PC-9 (cell line): Measurements from ENCODE around the gene NEU1. TPM values are rescaled to one million over a fixed set of nuclear protein-coding genes. Genes with fewer than 3 reads are reported as not detected.
"Not testable (repeated sequence)": the region's sequence is repeated elsewhere in the genome, so short reads cannot be mapped to it uniquely, and the experiment has no call there.

ENCODE experiments used
- BruUV-seq: library from RNA; stranded (reverse); fragments of 400-500 nt; replicated peaks from 2 replicates; lab custom pipeline; 2021; lab: Mats Ljungman, UMichigan
- CTCF ChIA-PET: fragments of 300-600 bp; sonication (Branson Sonifier 250); formaldehyde crosslinking; loops from one replicate; lab custom pipeline; 2022; ENCODE audit warnings: antibody characterized with exemption; lab: Charles Lee
- POLR2A ChIA-PET: fragments of 300-600 bp; sonication (Branson Sonifier 250); formaldehyde crosslinking; loops from one replicate; lab custom pipeline; 2022; ENCODE audit warnings: antibody characterized with exemption; ENCODE audit not compliant: unreplicated experiment; lab: Charles Lee
- DNase-seq, 2 experiments: peaks; one replicate each; pipeline versions ENCODE4 v3.0.0 to v3.0.0-alpha.2; 2015 to 2022; ENCODE audit warnings: mixed read lengths in 1 of 2
- H2AFZ ChIP-seq: fragments of 200-600 bp; sonication (generic); 2 replicates; pipeline ENCODE4 v1.8.1; 2017; ENCODE audit warnings: antibody characterized with exemption
- H3F3A ChIP-seq: fragments of 200-600 bp; sonication (generic); 2 replicates; pipeline ENCODE4 v1.8.1; 2017; ENCODE audit warnings: antibody characterized with exemption, mild to moderate bottlenecking, low read depth; ENCODE audit not compliant: insufficient read depth
- H3K27ac ChIP-seq: fragments of 200-600 bp; sonication (generic); 2 replicates; pipeline ENCODE4 v1.6.1; 2016; ENCODE audit warnings: mixed run types
- H3K27me3 ChIP-seq: fragments of 200-600 bp; sonication (generic); 2 replicates; pipeline ENCODE4 v1.6.1; 2016; ENCODE audit warnings: low read depth, mixed run types; ENCODE audit not compliant: insufficient read depth
- H3K36me3 ChIP-seq: fragments of 200-600 bp; sonication (generic); 2 replicates; pipeline ENCODE4 v1.6.1; 2016; ENCODE audit warnings: low read depth, mixed run types
- H3K4me1 ChIP-seq: fragments of 200-600 bp; sonication (generic); replicated peaks from 2 replicates; pipeline ENCODE4 v1.6.1; 2016; ENCODE audit warnings: mixed run types; ENCODE audit not compliant: insufficient read depth
- H3K4me2 ChIP-seq: fragments of 200-600 bp; sonication (generic); 2 replicates; pipeline ENCODE4 v1.6.1; 2017; ENCODE audit warnings: mixed run types
- H3K4me3 ChIP-seq: fragments of 200-600 bp; sonication (generic); 2 replicates; pipeline ENCODE4 v1.6.1; 2016; ENCODE audit warnings: mixed run types
- H3K79me2 ChIP-seq: fragments of 200-600 bp; sonication (generic); 2 replicates; pipeline ENCODE4 v1.6.1; 2017; ENCODE audit warnings: low read depth, mixed run types
- H3K9me2 ChIP-seq: fragments of 200-600 bp; sonication (generic); 2 replicates; pipeline ENCODE4 v1.8.1; 2017; ENCODE audit warnings: mild to moderate bottlenecking; ENCODE audit not compliant: insufficient read depth
- H3K9me3 ChIP-seq: fragments of 200-600 bp; sonication (generic); 2 replicates; pipeline ENCODE4 v1.8.1; 2016; ENCODE audit warnings: low read depth; ENCODE audit not compliant: insufficient read depth
- H4K20me1 ChIP-seq: fragments of 200-600 bp; sonication (generic); 2 replicates; pipeline ENCODE4 v1.8.1; 2017; ENCODE audit not compliant: insufficient read depth
- CTCF ChIP-seq: fragments of 200-600 bp; sonication (generic); conservative IDR thresholded peaks from 2 replicates; pipeline ENCODE4 v1.6.1; 2017; ENCODE audit warnings: mixed run types, antibody characterized with exemption, mild to moderate bottlenecking, moderate library complexity
- EZH2 ChIP-seq: fragments of 200-600 bp; sonication (generic); IDR thresholded peaks from 2 replicates; pipeline ENCODE4 v1.8.0; 2017; ENCODE audit warnings: antibody characterized with exemption, low read depth
- intact Hi-C: fragments of 100-400 bp; cut with micrococcal nuclease; formaldehyde crosslinking; loops from one replicate; pipeline ENCODE4 v1.10.0; 2022; ENCODE audit not compliant: unreplicated experiment
- total RNA-seq: library from RNA; stranded (reverse); gene quantifications from 2 replicates; pipeline ENCODE4 v1.2.3, GENCODE V29; 2021

The NEU1 gene
- total RNA-seq, 1 experiment from 2014 or later, result 23.4 TPM

- Histone ChIP-seq H4K20me1 (no peaks in the 10 kb centered on the region), H3F3A (peaks cover 20% of the 10 kb centered on the region), H3K9me3 (no peaks in the 10 kb centered on the region), H3K27ac (no peak overlapping the region), H3K79me2 (no peaks in the 10 kb centered on the region), H3K27me3 (no peaks in the 10 kb centered on the region), H3K4me2 (no peak overlapping the region), H3K4me3 (no peak overlapping the region), H2AFZ (no peak overlapping the region), H3K4me1 (peaks cover 23% of the 10 kb centered on the region; the same call in 1 of the 2 replicates), H3K9me2 (no peaks in the 10 kb centered on the region), H3K36me3 (no peaks in the 10 kb centered on the region)
- TF ChIP-seq CTCF (no peak), EZH2 (no peak)
- ChIA-PET CTCF (no interaction called here), POLR2A (interaction anchor here (0.6 kb wide), 3 partner anchors 40 to 222 kb away, joined by 3 to 6 read pairs (median 3); partner anchors contain the start of gene FKBPL)
- DNase-seq, result no peak
- intact Hi-C loops, result no loop called here
- BruUV-seq, result no TSS peak
These were observed 46.2 kb upstream of the NEU1 start for GRCh38 chr6:31908791-31909190.

GRCh38 chr6:31908255-31908654, 45.6 kb upstream of the NEU1 start:
- DNase-seq, H3K4me3 ChIP-seq, POLR2A ChIA-PET, CTCF ChIA-PET, H3K27me3 ChIP-seq, BruUV-seq, H3K9me3 ChIP-seq, H3K9me2 ChIP-seq, H4K20me1 ChIP-seq, H3K36me3 ChIP-seq, H3K79me2 ChIP-seq, H3K4me2 ChIP-seq, H2AFZ ChIP-seq, intact Hi-C loops, H3K27ac ChIP-seq: not testable (repeated sequence)
- peaks cover 23% of the 10 kb centered on the region; the same call in 1 of the 2 replicates for H3K4me1 ChIP-seq
- H3F3A ChIP-seq, result peaks cover 22% of the 10 kb centered on the region

GRCh38 chr6:31907158-31907813, 44.7 kb upstream of the NEU1 start:
- POLR2A ChIA-PET, result interaction anchor here (0.6 to 0.7 kb wide), 3 partner anchors 38 to 132 kb away, joined by 3 to 6 read pairs (median 4); partner anchors contain the start of gene CFB
- no TSS peak for BruUV-seq

GRCh38 chr6:31906727-31907126, 44.1 kb upstream of the NEU1 start:
- H2AFZ ChIP-seq, BruUV-seq, intact Hi-C loops, H3K27me3 ChIP-seq, DNase-seq, H3K9me3 ChIP-seq, H3K9me2 ChIP-seq, H4K20me1 ChIP-seq, H3K79me2 ChIP-seq, H3K4me3 ChIP-seq, H3K27ac ChIP-seq, H3K36me3 ChIP-seq, H3K4me2 ChIP-seq: not testable (repeated sequence)
- Histone ChIP-seq H3F3A (peaks cover 31% of the 10 kb centered on the region), H3K4me1 (peaks cover 27% of the 10 kb centered on the region; the same call in 1 of the 2 replicates)
- ChIA-PET POLR2A (interaction anchor here (0.6 kb wide), 1 partner anchor 133 kb away, joined by 4 read pairs; no protein-coding TSS in a partner anchor), CTCF (interaction anchor here (0.6 kb wide), 1 partner anchor 182 kb away, joined by 7 read pairs; no protein-coding TSS in a partner anchor)

More at GRCh38 chr6:31907158-31907813, 44.7 kb upstream of the NEU1 start:
- H3K9me3 ChIP-seq, result no peaks in the 10 kb centered on the region
- H3K79me2 ChIP-seq, result no peaks in the 10 kb centered on the region
- CTCF ChIA-PET, result interaction anchor here (0.6 kb wide), 2 partner anchors 63 to 181 kb away, joined by 4 to 7 read pairs; no protein-coding TSS in a partner anchor
- H4K20me1 ChIP-seq, result no peaks in the 10 kb centered on the region
- H3K36me3 ChIP-seq, result no peaks in the 10 kb centered on the region
- no peaks in the 10 kb centered on the region for H3K9me2 ChIP-seq
- no peak for DNase-seq
- intact Hi-C loops, result no loop called here
- TF ChIP-seq CTCF (no peak), EZH2 (no peak)
- H3K4me2 ChIP-seq, result no peak overlapping the region
- no peak overlapping the region for H3K4me3 ChIP-seq
- H3K27me3 ChIP-seq, result no peaks in the 10 kb centered on the region
- peaks cover 31% of the 10 kb centered on the region for H3F3A ChIP-seq
- H3K4me1 ChIP-seq, result peaks cover 28% of the 10 kb centered on the region; the same call in 1 of the 2 replicates
- no peak overlapping the region for H2AFZ ChIP-seq
- H3K27ac ChIP-seq, result no peak overlapping the region
